ENCODE data around the gene MLPH. TPM values are rescaled to one million over a fixed set of nuclear protein-coding genes. Genes with fewer than 3 reads are reported as not detected.

The MLPH gene
- total RNA-seq, 1 donor from 2014 or later, result 423 TPM

DNA sequence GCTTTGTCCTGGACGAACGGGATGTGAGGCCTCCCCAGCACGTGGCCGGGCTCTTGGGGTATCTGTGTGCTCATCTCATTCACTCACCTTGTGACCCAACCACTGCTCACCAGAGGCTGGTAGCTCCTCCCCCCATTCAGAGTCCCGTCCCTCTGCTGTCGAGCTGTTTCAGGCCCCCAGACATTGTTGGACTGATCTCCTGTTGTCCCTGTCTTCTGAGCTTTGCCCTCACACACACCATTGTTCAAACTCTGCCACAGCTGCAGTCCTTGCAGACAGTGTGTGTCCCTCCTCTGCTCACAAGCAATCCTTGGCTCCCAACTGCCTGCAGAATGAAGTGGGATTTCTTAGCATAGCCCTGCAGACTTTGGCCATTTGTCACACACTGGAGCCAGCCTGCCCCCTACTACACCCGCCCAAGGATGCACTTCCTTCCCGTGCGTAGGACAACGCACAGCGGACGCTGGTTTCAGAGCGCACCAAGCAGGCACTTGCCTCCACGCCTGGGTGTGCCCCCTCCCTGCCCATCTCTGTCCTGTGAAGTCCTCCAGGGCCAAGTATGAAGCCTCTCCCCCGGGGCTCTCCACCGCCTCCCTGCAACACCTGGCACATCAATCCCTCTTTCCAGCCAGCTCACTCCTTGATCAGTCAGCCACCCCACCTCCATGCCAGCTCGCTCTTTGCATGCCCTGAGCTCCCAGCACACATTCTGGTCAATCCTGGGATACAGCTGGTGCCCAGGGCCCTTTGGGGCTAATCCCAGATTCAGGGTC lies 62.8 kb downstream of the MLPH start:
- H3K9me3 ChIP-seq, result no peaks in the 10 kb centered on the region
- H3K27ac ChIP-seq, result no peak overlapping the region
- DNase-seq, result no peak
- TF ChIP-seq, protein P1, sequence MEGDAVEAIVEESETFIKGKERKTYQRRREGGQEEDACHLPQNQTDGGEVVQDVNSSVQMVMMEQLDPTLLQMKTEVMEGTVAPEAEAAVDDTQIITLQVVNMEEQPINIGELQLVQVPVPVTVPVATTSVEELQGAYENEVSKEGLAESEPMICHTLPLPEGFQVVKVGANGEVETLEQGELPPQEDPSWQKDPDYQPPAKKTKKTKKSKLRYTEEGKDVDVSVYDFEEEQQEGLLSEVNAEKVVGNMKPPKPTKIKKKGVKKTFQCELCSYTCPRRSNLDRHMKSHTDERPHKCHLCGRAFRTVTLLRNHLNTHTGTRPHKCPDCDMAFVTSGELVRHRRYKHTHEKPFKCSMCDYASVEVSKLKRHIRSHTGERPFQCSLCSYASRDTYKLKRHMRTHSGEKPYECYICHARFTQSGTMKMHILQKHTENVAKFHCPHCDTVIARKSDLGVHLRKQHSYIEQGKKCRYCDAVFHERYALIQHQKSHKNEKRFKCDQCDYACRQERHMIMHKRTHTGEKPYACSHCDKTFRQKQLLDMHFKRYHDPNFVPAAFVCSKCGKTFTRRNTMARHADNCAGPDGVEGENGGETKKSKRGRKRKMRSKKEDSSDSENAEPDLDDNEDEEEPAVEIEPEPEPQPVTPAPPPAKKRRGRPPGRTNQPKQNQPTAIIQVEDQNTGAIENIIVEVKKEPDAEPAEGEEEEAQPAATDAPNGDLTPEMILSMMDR (IDR thresholded peaks at IDR 0.05), result no peak
- intact Hi-C loops (cut with DNase I), result no loop called here
- peaks cover 62% of the 10 kb centered on the region for H3K36me3 ChIP-seq
- no peaks in the 10 kb centered on the region for H3K27me3 ChIP-seq
- H3K4me3 ChIP-seq, result no peak overlapping the region
- peaks cover 7% of the 10 kb centered on the region for H3K4me1 ChIP-seq
- peak; percentile 26 for ATAC-seq

- Histone ChIP-seq H3K27ac (no peak overlapping the region), H3K27me3 (no peaks in the 10 kb centered on the region), H3K4me1 (peaks cover 7% of the 10 kb centered on the region), H3K4me3 (no peak overlapping the region), H3K9me3 (no peaks in the 10 kb centered on the region), H3K36me3 (peaks cover 66% of the 10 kb centered on the region)
- intact Hi-C loops (cut with DNase I), result no loop called here
- DNase-seq, result no peak
- TF ChIP-seq, protein P1 (IDR thresholded peaks at IDR 0.05), result no peak
- no peak for ATAC-seq
These were observed 64.1 kb downstream of the MLPH start for GRCh38 chr2:237551071-237551574.

GRCh38 chr2:237552908-237553307 lies 65.9 kb downstream of the MLPH start:
- no peak overlapping the region for H3K4me3 ChIP-seq
- intact Hi-C loops (cut with DNase I), result no loop called here
- H3K27me3 ChIP-seq, result no peaks in the 10 kb centered on the region
- no peak overlapping the region for H3K27ac ChIP-seq
- ATAC-seq (no peak), DNase-seq (no peak)
- H3K9me3 ChIP-seq, result no peaks in the 10 kb centered on the region
- H3K36me3 ChIP-seq, result peaks cover 57% of the 10 kb centered on the region
- TF ChIP-seq, protein P1 (IDR thresholded peaks at IDR 0.05), result no peak
- peaks cover 4% of the 10 kb centered on the region for H3K4me1 ChIP-seq

DNA sequence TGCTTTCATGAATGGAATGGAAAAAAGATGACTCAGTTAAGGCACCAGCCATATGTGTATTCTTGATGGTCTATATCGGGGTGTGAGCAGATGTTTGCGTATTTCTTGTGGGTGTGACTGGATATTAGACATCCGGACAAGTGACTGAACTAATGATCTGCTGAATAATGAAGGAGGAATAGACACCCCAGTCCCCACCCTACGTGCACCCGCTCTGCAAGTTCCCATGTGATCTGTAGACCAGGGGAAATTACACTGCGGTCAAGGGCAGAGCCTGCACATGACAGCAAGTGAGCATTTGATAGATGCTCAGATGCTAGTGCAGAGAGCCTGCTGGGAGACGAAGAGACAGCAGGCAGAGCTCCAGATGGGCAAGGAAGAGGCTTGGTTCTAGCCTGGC lies 66.9 kb downstream of the MLPH start:
- intact Hi-C loops (cut with DNase I), result no loop called here

DNA sequence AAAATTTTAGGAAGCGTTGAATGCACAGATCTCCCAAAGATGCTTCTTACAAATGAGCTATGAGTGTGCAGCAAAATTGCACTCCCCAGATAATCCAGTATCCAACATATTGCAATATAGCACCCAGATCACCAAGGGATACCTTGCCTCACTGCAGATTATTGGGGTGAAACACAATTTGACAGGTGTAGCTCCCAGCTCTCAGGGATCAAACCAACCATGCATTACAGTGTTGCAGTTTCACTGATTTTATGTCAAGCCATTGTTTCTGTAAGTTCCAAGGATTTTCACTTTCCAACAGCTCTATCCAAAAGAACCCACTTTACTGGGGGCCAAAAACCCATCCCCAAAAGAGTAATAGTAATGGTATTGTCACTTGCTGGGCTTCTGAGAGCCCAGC lies 68.5 kb downstream of the MLPH start:
- H3K36me3 ChIP-seq, result peaks cover 38% of the 10 kb centered on the region
- H3K9me3 ChIP-seq, result no peaks in the 10 kb centered on the region
- DNase-seq (no peak), ATAC-seq (no peak)
- no peak overlapping the region for H3K4me3 ChIP-seq
- H3K27me3 ChIP-seq, result no peaks in the 10 kb centered on the region
- peaks cover 5% of the 10 kb centered on the region for H3K4me1 ChIP-seq
- H3K27ac ChIP-seq, result no peak overlapping the region
- TF ChIP-seq, protein P1 (IDR thresholded peaks at IDR 0.05), result no peak
- intact Hi-C loops (cut with DNase I), result no loop called here

More for the DNA sequence above, 66.9 kb downstream of the MLPH start:
- DNase-seq (no peak), ATAC-seq (no peak)
- no peak overlapping the region for H3K27ac ChIP-seq
- TF ChIP-seq, protein P1 (IDR thresholded peaks at IDR 0.05), result no peak
- no peak overlapping the region for H3K4me3 ChIP-seq
- no peaks in the 10 kb centered on the region for H3K9me3 ChIP-seq
- H3K4me1 ChIP-seq, result peaks cover 1% of the 10 kb centered on the region
- H3K27me3 ChIP-seq, result no peaks in the 10 kb centered on the region
- peaks cover 50% of the 10 kb centered on the region for H3K36me3 ChIP-seq
